Hypothalamus (tissue), 51 donors: ENCODE measurements around the gene RBBP8.

Source experiments
- DNase-seq, 51 donors: peaks; one replicate each; lab custom pipeline; 2025; lab: John Stamatoyannopoulos, UW

RBBP8 gene

GRCh38 chr18:22988208-22988607 is 55.1 kb downstream of the RBBP8 start:
- DNase-seq: no peak

DNA sequence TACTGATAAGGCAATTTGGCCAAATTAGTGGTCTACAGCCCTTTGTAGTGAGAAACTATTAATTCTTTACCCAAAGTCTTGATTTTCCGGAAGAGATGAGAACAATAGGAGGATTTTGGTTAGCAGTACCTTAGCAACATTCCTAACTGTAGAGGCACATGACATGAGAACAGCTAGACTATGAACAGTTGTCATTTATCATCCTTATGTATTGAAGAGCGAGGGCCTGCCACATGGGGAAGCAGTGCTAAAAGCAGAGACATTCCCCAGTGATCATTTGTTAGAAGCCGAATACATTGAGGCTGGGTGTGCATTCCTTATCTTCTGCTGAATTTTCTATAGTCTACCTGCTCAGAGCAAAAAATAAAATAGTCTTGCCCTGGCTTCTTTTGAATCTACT is 65.2 kb downstream of the RBBP8 start:
- no peak for DNase-seq

DNA sequence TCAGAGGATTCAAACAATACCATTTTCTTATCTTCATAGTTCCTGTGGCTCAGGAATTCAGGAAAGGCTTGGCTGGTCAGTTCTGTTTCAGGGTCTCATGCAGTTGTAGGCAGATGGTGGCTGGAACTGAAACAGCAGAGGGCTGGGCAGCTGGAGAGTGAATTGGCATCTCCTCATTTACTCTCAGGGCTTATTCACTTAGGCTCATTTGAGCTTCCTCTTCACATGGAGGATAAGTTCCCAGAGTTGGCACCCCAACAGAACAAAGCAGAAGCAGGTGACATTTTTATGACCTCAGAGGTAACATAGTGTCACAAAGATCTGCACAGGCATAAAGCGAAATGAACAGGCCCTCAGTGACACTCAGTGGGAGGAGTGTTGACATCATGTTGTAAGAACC is 66.1 kb downstream of the RBBP8 start:
- DNase-seq: no peak

DNA sequence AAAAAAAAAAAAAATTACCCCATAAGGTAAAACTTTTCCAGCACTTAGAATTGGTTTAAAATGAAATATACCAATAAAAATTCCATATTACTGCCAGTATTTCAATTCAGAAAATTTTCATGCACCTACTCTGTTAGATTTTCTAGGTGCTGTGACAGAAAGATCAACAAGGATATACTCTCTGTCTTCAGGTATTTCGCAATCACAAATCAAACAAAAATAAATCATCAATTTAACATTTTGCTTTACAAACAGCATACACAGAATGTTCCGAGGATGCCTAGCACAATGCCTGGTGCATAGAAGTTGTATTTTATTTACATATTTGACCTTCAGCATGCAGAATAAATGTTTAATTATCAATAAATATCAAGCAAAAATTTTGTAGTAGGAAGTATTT is 66.5 kb downstream of the RBBP8 start:
- DNase-seq: no peak

GRCh38 chr18:23003289-23003688 is 70.2 kb downstream of the RBBP8 start:
- DNase-seq: no peak

DNA sequence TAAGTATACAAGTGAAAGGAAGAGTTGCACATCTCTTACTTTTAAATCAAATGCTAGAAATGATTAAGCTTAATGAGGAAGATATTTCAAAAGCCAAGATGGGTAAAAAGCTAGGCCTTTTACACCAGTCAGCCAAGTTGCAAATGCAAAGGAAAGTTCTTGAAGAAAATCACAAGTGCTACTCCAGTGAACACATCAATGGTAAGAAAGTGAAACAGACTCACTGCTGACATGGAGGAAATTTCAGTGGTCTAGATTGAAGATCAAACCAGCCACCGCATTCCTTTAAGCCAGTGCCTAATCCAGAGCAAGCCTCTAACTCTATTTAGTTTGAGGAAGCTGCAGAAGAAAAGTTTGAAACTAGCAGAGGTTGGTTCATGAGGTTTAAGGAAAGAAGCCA is 79.1 kb downstream of the RBBP8 start:
- no peak for DNase-seq

DNA sequence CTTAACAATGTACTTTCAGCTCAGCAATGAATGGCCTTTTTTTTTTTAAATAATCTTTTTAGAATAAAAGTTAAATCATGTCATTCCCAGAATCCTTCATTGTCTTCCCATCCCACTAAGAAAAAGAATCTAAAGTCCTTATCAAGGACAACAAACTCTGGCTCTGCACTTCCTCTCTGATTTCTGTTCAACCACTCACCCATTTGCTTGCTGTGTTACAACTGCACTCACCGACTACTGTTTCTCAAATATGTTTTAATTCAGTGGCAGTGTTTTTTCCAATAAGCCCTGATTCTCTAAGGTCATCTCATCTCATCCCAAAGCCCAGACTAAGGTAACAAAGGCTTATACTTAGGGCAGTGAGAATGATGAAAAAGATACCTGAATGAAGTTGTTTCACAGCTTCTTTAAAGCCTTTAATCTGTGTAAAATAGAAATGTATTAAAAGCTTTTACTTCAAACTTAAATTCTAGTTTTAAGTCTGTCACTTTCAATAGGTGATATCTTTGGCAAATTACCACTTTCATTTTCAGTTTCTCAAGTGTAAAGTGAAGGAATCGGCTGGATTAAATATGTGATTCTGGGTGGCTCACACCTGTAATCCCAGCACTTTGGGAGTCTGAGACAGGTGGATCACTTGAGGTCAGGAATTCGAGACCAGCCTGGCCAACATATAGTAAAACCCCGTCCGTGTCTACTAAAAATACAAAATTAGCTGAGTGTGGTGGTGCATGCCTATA is 87.6 kb downstream of the RBBP8 start:
- DNase-seq: no peak

GRCh38 chr18:23021623-23022022 is 88.5 kb downstream of the RBBP8 start:
- DNase-seq: no peak

GRCh38 chr18:23032030-23032582 is 99.0 kb downstream of the RBBP8 start:
- no peak for DNase-seq

DNA sequence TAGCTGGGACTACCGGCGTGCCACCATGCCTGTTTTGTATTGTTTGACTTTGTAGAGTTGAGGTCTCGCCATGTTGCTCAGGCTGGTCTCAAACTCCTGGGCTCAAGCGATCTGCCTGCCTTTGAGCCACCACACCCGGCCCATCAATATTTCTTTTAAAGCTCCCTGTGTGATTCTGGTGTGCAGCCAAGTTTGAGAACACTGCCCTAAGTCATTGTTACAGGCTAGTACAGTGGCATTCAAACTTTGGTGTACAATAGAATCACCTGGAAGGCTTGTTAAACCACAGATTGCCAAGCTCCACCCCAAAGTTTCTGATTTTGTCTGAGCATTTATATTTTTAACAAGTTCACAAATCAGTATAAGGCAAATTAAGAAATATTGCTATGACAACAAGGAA is 99.9 kb downstream of the RBBP8 start:
- DNase-seq: no peak

DNA sequence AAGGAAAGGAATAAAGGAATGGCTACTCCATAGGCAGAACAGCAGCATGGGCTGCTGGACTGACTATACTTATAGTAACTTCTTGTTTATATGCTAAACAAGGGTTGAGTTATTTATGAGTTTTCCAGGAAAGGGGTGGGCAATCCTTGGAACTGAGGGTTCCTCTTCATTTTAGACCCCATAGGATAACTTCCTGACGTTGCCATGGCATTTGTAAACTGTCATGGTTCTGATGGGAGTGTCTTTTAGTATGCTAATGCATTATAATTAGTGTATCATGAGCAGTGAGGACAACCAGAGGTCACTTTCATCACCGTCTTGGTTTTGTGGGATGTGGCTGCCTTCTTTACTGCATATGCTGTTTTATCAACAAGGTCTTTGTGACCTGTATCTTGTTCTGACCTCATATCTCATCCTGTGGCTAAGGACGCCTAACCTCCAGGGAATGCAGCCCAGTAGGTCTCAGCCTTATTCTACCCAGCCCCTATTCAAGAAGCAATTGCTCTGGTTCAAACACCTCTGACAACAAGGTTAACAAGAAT is 103.6 kb downstream of the RBBP8 start:
- DNase-seq: no peak

GRCh38 chr18:23037646-23038045 is 104.5 kb downstream of the RBBP8 start:
- DNase-seq: no peak

DNA sequence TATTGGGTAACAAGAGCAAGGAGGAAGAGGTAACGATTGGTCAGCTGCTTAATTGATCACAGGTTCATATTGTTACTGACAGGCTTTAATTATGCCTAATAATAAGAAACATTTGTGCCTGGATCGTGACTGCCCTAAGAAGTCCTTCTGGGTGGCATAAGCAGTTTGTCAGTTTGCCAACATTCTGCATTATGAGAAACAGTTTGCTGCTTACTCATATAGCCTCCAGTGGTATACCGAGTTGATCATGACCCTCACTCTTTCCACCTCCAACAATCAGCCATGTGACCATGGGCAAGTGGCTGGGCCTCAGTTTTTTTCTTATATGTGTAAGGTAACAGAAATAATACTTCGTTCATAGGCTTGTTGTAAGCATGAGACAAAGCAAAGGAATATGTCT is 105.6 kb downstream of the RBBP8 start:
- no peak for DNase-seq

DNA sequence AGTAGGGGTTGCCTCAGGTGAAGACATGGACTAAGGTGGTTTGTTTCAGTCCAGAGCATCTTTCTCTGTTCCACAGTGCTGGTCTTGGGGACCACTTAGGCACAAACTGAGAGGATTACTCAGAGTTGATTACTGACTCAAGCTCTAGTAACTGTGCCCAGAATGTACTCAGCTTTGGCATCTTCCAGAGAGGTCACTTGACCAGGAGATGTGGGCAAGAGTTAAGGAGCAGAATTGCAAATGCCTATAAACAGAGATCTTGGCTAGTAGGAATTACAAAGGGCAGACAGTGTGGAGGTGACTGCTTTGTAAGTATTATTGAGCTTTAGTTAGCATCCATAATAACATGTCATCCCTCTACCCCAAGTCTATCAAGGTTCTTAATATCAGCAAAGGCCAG is 109.0 kb downstream of the RBBP8 start:
- no peak for DNase-seq

- no peak for DNase-seq
Measured at GRCh38 chr18:23043803-23044376, 110.8 kb downstream of the RBBP8 start.

- DNase-seq: no peak
Measured at GRCh38 chr18:23049698-23050373, 116.7 kb downstream of the RBBP8 start.

- DNase-seq: peak in 11 of 51 donors; percentile 2 to 43 (median 13)
Measured at GRCh38 chr18:23053776-23054457, 120.8 kb downstream of the RBBP8 start.

- DNase-seq: no peak
Measured at GRCh38 chr18:23054553-23054952, 121.4 kb downstream of the RBBP8 start.

GRCh38 chr18:23056315-23056714 is 123.2 kb downstream of the RBBP8 start:
- no peak for DNase-seq

GRCh38 chr18:23057096-23057495 is 124.0 kb downstream of the RBBP8 start:
- DNase-seq: no peak
